Esophagus squamous epithelium (tissue), 5 donors: ENCODE measurements around the gene SETBP1. TPM values are rescaled to one million over a fixed set of nuclear protein-coding genes. Genes with fewer than 3 reads are reported as not detected.

ENCODE experiments used
- DNase-seq: peaks from one replicate; lab custom pipeline; 2025; lab: John Stamatoyannopoulos, UW
- H3K27ac ChIP-seq, 4 donors: fragments of 200-600 bp; sonication (generic); one replicate each; pipeline ENCODE4 v1.5.1; 2016 to 2019; ENCODE audit warnings: mild to moderate bottlenecking in 1 of 4
- H3K27me3 ChIP-seq, 4 donors: fragments of 200-600 bp; sonication (generic); 1 replicate in 3 of 4; 2 replicates in 1 of 4; pipeline versions ENCODE4 v1.5.1 to v1.6.0; 2017 to 2021; ENCODE audit warnings: antibody characterized with exemption in 1 of 4
- H3K36me3 ChIP-seq, 3 donors: fragments of 200-600 bp; sonication (generic); one replicate each; pipeline ENCODE4 v1.5.1; 2016 to 2019
- H3K4me1 ChIP-seq, 3 donors: fragments of 200-600 bp; sonication (generic); one replicate each; pipeline ENCODE4 v1.5.1; 2017 to 2019
- H3K4me3 ChIP-seq, 4 donors: fragments of 200-600 bp; sonication (generic); 1 replicate in 3 of 4; 2 replicates in 1 of 4; pipeline ENCODE4 v1.5.1; 2016 to 2019; ENCODE audit warnings: mild to moderate bottlenecking in 2 of 4, moderate library complexity in 1 of 4
- H3K9me3 ChIP-seq, 3 donors: fragments of 200-600 bp; sonication (generic); one replicate each; pipeline ENCODE4 v1.5.1; 2016 to 2019
- CTCF ChIP-seq, 6 experiments: fragments of 450-650 bp in 4 of 6; fragments of 200-600 bp in 2 of 6; sonication (generic) in 2 of 6; IDR thresholded peaks; one replicate each; pipeline ENCODE4 v1.5.1; 2016 to 2019; ENCODE audit warnings: antibody characterized with exemption in 6 of 6, mild to moderate bottlenecking in 4 of 6, moderate library complexity in 4 of 6
- POLR2A ChIP-seq, 4 donors: fragments of 450-650 bp; IDR thresholded peaks; one replicate each; pipeline ENCODE4 v1.6.1; 2017; ENCODE audit warnings: antibody characterized with exemption in 4 of 4, mild to moderate bottlenecking in 4 of 4, moderate library complexity in 3 of 4
- WGBS, 2 donors: methylation state at CpG; one replicate each; pipeline ENCODE4 v1.1.5; 2018; 5-methylcytosine and 5-hydroxymethylcytosine counted together
- intact Hi-C: fragments of 100-400 bp; cut with DNase I; formaldehyde crosslinking; loops from one replicate; pipeline ENCODE4 v1.15.0; 2022
- total RNA-seq, 4 donors: library from RNA; depleted of rRNA; stranded (reverse); fragments of >200 nt; gene quantifications; one replicate each; pipeline ENCODE4 v1.1.0, GENCODE V29; 2016
- donor health status: DM: yes; HTN: yes; CAD: no.

SETBP1 gene
- total RNA-seq, 4 donors from 2014 or later, result 2.6 to 18.5 (median 6.4) TPM

- TF ChIP-seq POLR2A (IDR thresholded peaks at IDR 0.05) (no peak), CTCF (IDR thresholded peaks at IDR 0.05) (no peak)
- Histone ChIP-seq H3K36me3 (no peaks in the 10 kb centered on the region), H3K27me3 (no peaks in the 10 kb centered on the region), H3K4me1 (peaks cover 0 to 15% (median 5%) of the 10 kb centered on the region in 3 donors), H3K9me3 (no peaks in the 10 kb centered on the region), H3K4me3 (no peak overlapping the region), H3K27ac (no peak overlapping the region)
- intact Hi-C loops, result no loop called here
- 92 to 93% methylated on average over 2 of the region's 2 CpGs for WGBS, 2 donors
- no peak for DNase-seq
These were observed 326.8 kb downstream of the SETBP1 start for GRCh38 chr18:45007531-45007930.

- H3K4me1 ChIP-seq, result peaks cover 5 to 25% (median 9%) of the 10 kb centered on the region in 3 donors
- no peaks in the 10 kb centered on the region for H3K27me3 ChIP-seq
- no peak overlapping the region for H3K4me3 ChIP-seq
- DNase-seq, result no peak
- TF ChIP-seq POLR2A (IDR thresholded peaks at IDR 0.05) (no peak), CTCF (IDR thresholded peaks at IDR 0.05) (no peak)
- H3K27ac ChIP-seq, result no peak overlapping the region
- intact Hi-C loops, result no loop called here
- 56 to 63% methylated on average over 5 to 11 of the region's 13 CpGs for WGBS, 2 donors
- no peaks in the 10 kb centered on the region for H3K36me3 ChIP-seq
- no peaks in the 10 kb centered on the region for H3K9me3 ChIP-seq
These were observed 328.2 kb downstream of the SETBP1 start for GRCh38 chr18:45008694-45009413.

- no peaks in the 10 kb centered on the region for H3K36me3 ChIP-seq
- no peak for DNase-seq
- no peak overlapping the region for H3K27ac ChIP-seq
- H3K27me3 ChIP-seq, result no peaks in the 10 kb centered on the region
- 76 to 89% methylated on average over 5 of the region's 5 CpGs for WGBS, 2 donors
- no peak overlapping the region for H3K4me3 ChIP-seq
- peaks cover 13 to 34% (median 15%) of the 10 kb centered on the region in 3 donors for H3K4me1 ChIP-seq
- intact Hi-C loops, result no loop called here
- no peak for TF ChIP-seq CTCF (IDR thresholded peaks at IDR 0.05)
- TF ChIP-seq POLR2A (IDR thresholded peaks at IDR 0.05), result no peak
- H3K9me3 ChIP-seq, result no peaks in the 10 kb centered on the region
These were observed 329.1 kb downstream of the SETBP1 start for GRCh38 chr18:45009756-45010155.

- H3K27ac ChIP-seq, result no peak overlapping the region
- no peaks in the 10 kb centered on the region for H3K27me3 ChIP-seq
- TF ChIP-seq POLR2A (IDR thresholded peaks at IDR 0.05), result no peak
- TF ChIP-seq CTCF (IDR thresholded peaks at IDR 0.05), result no peak
- no peaks in the 10 kb centered on the region for H3K9me3 ChIP-seq
- intact Hi-C loops, result no loop called here
- H3K4me3 ChIP-seq, result no peak overlapping the region
- no peaks in the 10 kb centered on the region for H3K36me3 ChIP-seq
- no peak for DNase-seq
- peaks cover 31 to 59% (median 33%) of the 10 kb centered on the region in 3 donors for H3K4me1 ChIP-seq
- WGBS, 2 donors, result 82 to 88% methylated on average over 2 to 3 of the region's 3 CpGs
These were observed 331.6 kb downstream of the SETBP1 start for GRCh38 chr18:45012286-45012685.

- H3K9me3 ChIP-seq, result no peaks in the 10 kb centered on the region
- no peaks in the 10 kb centered on the region for H3K27me3 ChIP-seq
- no peaks in the 10 kb centered on the region for H3K36me3 ChIP-seq
- no peak for TF ChIP-seq POLR2A (IDR thresholded peaks at IDR 0.05)
- TF ChIP-seq CTCF (IDR thresholded peaks at IDR 0.05), result peak in 3 of 6 experiments; percentile 9 to 43 (median 17)
- peaks cover 28 to 72% (median 35%) of the 10 kb centered on the region in 3 donors for H3K4me1 ChIP-seq
- no peak for DNase-seq
- intact Hi-C loops, result no loop called here
- H3K4me3 ChIP-seq, result no peak overlapping the region
- WGBS, 2 donors, result 42 to 46% methylated on average over 1 to 2 of the region's 2 CpGs
- H3K27ac ChIP-seq, result peak overlapping the region in 3 of 4 donors; percentile 36 to 83 (median 60)
These were observed 333.4 kb downstream of the SETBP1 start for GRCh38 chr18:45014047-45014501.
